ENCODE measurements around the gene CA10. TPM values are rescaled to one million over a fixed set of nuclear protein-coding genes. Genes with fewer than 3 reads are reported as not detected.

CA10 gene
- total RNA-seq, 4 donors from 2014 or later: not detected

- TF ChIP-seq CTCF (IDR thresholded peaks at IDR 0.05; ENCODE audit: low read depth): no peak
Measured at GRCh38 chr17:51672065-51672464, 486.4 kb downstream of the CA10 start.

GRCh38 chr17:51670899-51671298 lies 487.6 kb downstream of the CA10 start:
- no peak for TF ChIP-seq CTCF (IDR thresholded peaks at IDR 0.05; ENCODE audit: low read depth)

GRCh38 chr17:51668963-51669246 lies 489.6 kb downstream of the CA10 start:
- TF ChIP-seq CTCF (IDR thresholded peaks at IDR 0.05; ENCODE audit: low read depth): no peak

GRCh38 chr17:51668155-51668962 lies 490.2 kb downstream of the CA10 start:
- TF ChIP-seq CTCF (IDR thresholded peaks at IDR 0.05; ENCODE audit: low read depth): no peak

GRCh38 chr17:51667706-51668083 lies 490.8 kb downstream of the CA10 start:
- TF ChIP-seq CTCF (IDR thresholded peaks at IDR 0.05; ENCODE audit: low read depth): no peak

- TF ChIP-seq CTCF (IDR thresholded peaks at IDR 0.05; ENCODE audit: low read depth): no peak
Measured at GRCh38 chr17:51666971-51667705, 491.4 kb downstream of the CA10 start.

- no peak for TF ChIP-seq CTCF (IDR thresholded peaks at IDR 0.05; ENCODE audit: low read depth)
Measured at GRCh38 chr17:51662204-51663056, 496.1 kb downstream of the CA10 start.

Data from subcutaneous adipose tissue (tissue), 4 donors.